GM23248 (cell line): Measurements from ENCODE around the gene EXOSC10. TPM values are rescaled to one million over a fixed set of nuclear protein-coding genes. Genes with fewer than 3 reads are reported as not detected.
A peak's percentile ranks its signal among the peaks of the same experiment; 100 is the strongest.

Experiments used
- DNase-seq: peaks from one replicate; pipeline ENCODE4 v3.0.0-alpha.2; 2015
- H2AFZ ChIP-seq: fragments of 200-600 bp; sonication (generic); 2 replicates; pipeline ENCODE4 v1.6.1; 2016; ENCODE audit warnings: antibody characterized with exemption
- H3F3A ChIP-seq: fragments of 200-600 bp; sonication (generic); 2 replicates; pipeline ENCODE4 v1.6.1; 2016; ENCODE audit warnings: mild to moderate bottlenecking, antibody characterized with exemption, mixed run types; ENCODE audit not compliant: insufficient read depth
- H3K27ac ChIP-seq: fragments of 200-600 bp; sonication (generic); 2 replicates; pipeline ENCODE4 v1.5.1; 2016; ENCODE audit warnings: mild to moderate bottlenecking
- H3K27me3 ChIP-seq: fragments of 200-600 bp; sonication (generic); replicated peaks from 2 replicates; pipeline ENCODE4 v1.6.1; 2016; ENCODE audit warnings: mild to moderate bottlenecking; ENCODE audit not compliant: insufficient read depth
- H3K36me3 ChIP-seq: fragments of 200-600 bp; sonication (generic); 2 replicates; pipeline ENCODE4 v1.6.1; 2016; ENCODE audit warnings: low read depth, mild to moderate bottlenecking
- H3K4me1 ChIP-seq: fragments of 200-600 bp; sonication (generic); 2 replicates; pipeline ENCODE4 v1.6.1; 2016; ENCODE audit warnings: mild to moderate bottlenecking; ENCODE audit not compliant: insufficient read depth
- H3K4me2 ChIP-seq: fragments of 200-600 bp; sonication (generic); one replicate; pipeline ENCODE4 v1.6.1; 2016; ENCODE audit warnings: mild to moderate bottlenecking; ENCODE audit not compliant: unreplicated experiment
- H3K4me3 ChIP-seq: fragments of 200-600 bp; sonication (generic); 2 replicates; pipeline ENCODE4 v1.5.1; 2016; ENCODE audit warnings: mild to moderate bottlenecking
- H3K79me2 ChIP-seq: fragments of 200-600 bp; sonication (generic); 2 replicates; pipeline ENCODE4 v1.6.1; 2016; ENCODE audit warnings: mild to moderate bottlenecking; ENCODE audit not compliant: insufficient read depth
- H3K9ac ChIP-seq: fragments of 200-600 bp; sonication (generic); 2 replicates; pipeline ENCODE4 v1.6.1; 2016; ENCODE audit warnings: mild to moderate bottlenecking
- H3K9me2 ChIP-seq: fragments of 200-600 bp; sonication (generic); 2 replicates; pipeline ENCODE4 v1.6.1; 2016; ENCODE audit warnings: mixed run types, mild to moderate bottlenecking, moderate library complexity; ENCODE audit not compliant: insufficient read depth
- H3K9me3 ChIP-seq: fragments of 200-600 bp; sonication (generic); one replicate; pipeline ENCODE4 v1.6.1; 2017; ENCODE audit warnings: low read depth
- H4K20me1 ChIP-seq: fragments of 200-600 bp; sonication (generic); 2 replicates; pipeline ENCODE4 v1.6.0; 2016; ENCODE audit not compliant: insufficient read depth
- EZH2 ChIP-seq: fragments of 200-600 bp; sonication (generic); IDR thresholded peaks from 2 replicates; pipeline ENCODE4 v1.6.1; 2018; ENCODE audit warnings: antibody characterized with exemption, mild to moderate bottlenecking; ENCODE audit not compliant: insufficient read depth, poor library complexity, severe bottlenecking
- EZH2phosphoT487 ChIP-seq: fragments of 200-600 bp; sonication (generic); IDR thresholded peaks from 2 replicates; pipeline ENCODE4 v1.6.1; 2018; ENCODE audit warnings: antibody characterized with exemption, moderate library complexity, mild to moderate bottlenecking, low read depth; ENCODE audit not compliant: insufficient read depth
- WGBS, 2 experiments: methylation state at CpG; one replicate each; pipeline ENCODE4 v1.1.6; 2015 to 2017; ENCODE audit warnings: low lambda C conversion rate in 2 of 2, low coverage in 1 of 2; ENCODE audit errors: missing lambda C conversion rate in 2 of 2; 5-methylcytosine and 5-hydroxymethylcytosine counted together
- in situ Hi-C: fragments of 300-500 bp; cut with MboI; formaldehyde crosslinking; loops from 2 replicates; pipeline ENCODE4 v1.15.0; 2020
- polyA plus RNA-seq: library from polyadenylated mRNA; unstranded; fragments of >200 nt; fragmentation: Nextera tagmentation; extraction: Ambion mirVana; gene quantifications from 2 replicates; pipeline ENCODE4 v1.2.1, GENCODE V29; 2016
- total RNA-seq: library from RNA; depleted of rRNA; stranded (reverse); fragments of >200 nt; shearing (Covaris generic); gene quantifications from 2 replicates; pipeline ENCODE4 v1.2.3, GENCODE V29; 2014

The EXOSC10 gene
- total and polyA plus RNA-seq, 2 experiments from 2014 or later: 45.4 to 51.2 TPM

GRCh38 chr1:11138029-11138428, 38.4 kb upstream of the EXOSC10 start:
- in situ Hi-C loops: no loop called here
- no peak overlapping the region for H3K4me2 ChIP-seq

GRCh38 chr1:11134898-11135266, 35.2 kb upstream of the EXOSC10 start:
- no peak overlapping the region for H2AFZ ChIP-seq
- TF ChIP-seq EZH2phosphoT487: no peak
- no peak for TF ChIP-seq EZH2
- H3K36me3 ChIP-seq: peaks cover 21% of the 10 kb centered on the region; the same call in 1 of the 2 replicates
- in situ Hi-C loops: no loop called here
- no peaks in the 10 kb centered on the region for H3K9me2 ChIP-seq
- no peaks in the 10 kb centered on the region for H3K27me3 ChIP-seq
- H3K4me1 ChIP-seq: peaks cover 26% of the 10 kb centered on the region
- no peak overlapping the region for H3K4me2 ChIP-seq
- DNase-seq: peak; percentile 39
- H3K79me2 ChIP-seq: no peaks in the 10 kb centered on the region
- WGBS, 2 experiments: 66% methylated on average over 5 of the region's 5 CpGs
- no peaks in the 10 kb centered on the region for H4K20me1 ChIP-seq
- H3K4me3 ChIP-seq: no peak overlapping the region
- H3F3A ChIP-seq: peaks cover 7% of the 10 kb centered on the region; the same call in 1 of the 2 replicates
- no peak overlapping the region for H3K27ac ChIP-seq
- H3K9me3 ChIP-seq: no peaks in the 10 kb centered on the region
- H3K9ac ChIP-seq: no peak overlapping the region

More at GRCh38 chr1:11138029-11138428, 38.4 kb upstream of the EXOSC10 start:
- WGBS, 2 experiments: 92% methylated on average over 1 of the region's 1 CpG
- Histone ChIP-seq H3K79me2 (no peaks in the 10 kb centered on the region), H3F3A (peaks cover 7% of the 10 kb centered on the region; the same call in 1 of the 2 replicates), H3K4me1 (peaks cover 26% of the 10 kb centered on the region), H3K27ac (no peak overlapping the region), H3K9me2 (no peaks in the 10 kb centered on the region), H3K9ac (no peak overlapping the region), H3K36me3 (peaks cover 7% of the 10 kb centered on the region; the same call in 1 of the 2 replicates), H3K27me3 (no peaks in the 10 kb centered on the region), H3K4me3 (no peak overlapping the region), H4K20me1 (no peaks in the 10 kb centered on the region), H3K9me3 (no peaks in the 10 kb centered on the region), H2AFZ (no peak overlapping the region)
- no peak for DNase-seq
- TF ChIP-seq EZH2phosphoT487 (no peak), EZH2 (no peak)

GRCh38 chr1:11134251-11134897, 34.7 kb upstream of the EXOSC10 start:
- WGBS, 2 experiments: 23 to 26% methylated on average over 5 of the region's 5 CpGs
- in situ Hi-C loops: no loop called here
- no peak overlapping the region for H3K4me2 ChIP-seq

GRCh38 chr1:11132563-11133293, 33.1 kb upstream of the EXOSC10 start:
- Histone ChIP-seq H4K20me1 (no peaks in the 10 kb centered on the region), H3K4me2 (no peak overlapping the region), H2AFZ (no peak overlapping the region), H3K27ac (no peak overlapping the region), H3K27me3 (no peaks in the 10 kb centered on the region), H3K9me3 (no peaks in the 10 kb centered on the region), H3K9me2 (no peaks in the 10 kb centered on the region), H3K9ac (no peak overlapping the region), H3K79me2 (no peaks in the 10 kb centered on the region), H3F3A (peaks cover 7% of the 10 kb centered on the region; the same call in 1 of the 2 replicates), H3K4me3 (no peak overlapping the region), H3K36me3 (peaks cover 41% of the 10 kb centered on the region; the same call in 1 of the 2 replicates), H3K4me1 (peaks cover 12% of the 10 kb centered on the region)
- in situ Hi-C loops: no loop called here
- TF ChIP-seq EZH2 (no peak), EZH2phosphoT487 (no peak)
- WGBS, 2 experiments: 83 to 84% methylated on average over 8 of the region's 8 CpGs
- no peak for DNase-seq

More at GRCh38 chr1:11134251-11134897, 34.7 kb upstream of the EXOSC10 start:
- no peaks in the 10 kb centered on the region for H4K20me1 ChIP-seq
- no peaks in the 10 kb centered on the region for H3K9me2 ChIP-seq
- H3K9me3 ChIP-seq: no peaks in the 10 kb centered on the region
- H3K4me1 ChIP-seq: peaks cover 24% of the 10 kb centered on the region
- no peaks in the 10 kb centered on the region for H3K27me3 ChIP-seq
- no peak overlapping the region for H3K27ac ChIP-seq
- H2AFZ ChIP-seq: no peak overlapping the region
- no peak for TF ChIP-seq EZH2phosphoT487
- no peak for TF ChIP-seq EZH2
- peaks cover 7% of the 10 kb centered on the region; the same call in 1 of the 2 replicates for H3F3A ChIP-seq
- H3K79me2 ChIP-seq: no peaks in the 10 kb centered on the region
- H3K9ac ChIP-seq: no peak overlapping the region
- H3K4me3 ChIP-seq: no peak overlapping the region
- peak; percentile 47 for DNase-seq
- H3K36me3 ChIP-seq: peaks cover 26% of the 10 kb centered on the region; the same call in 1 of the 2 replicates
